ENCODE results near the gene PPP1CC. TPM values are rescaled to one million over a fixed set of nuclear protein-coding genes. Genes with fewer than 3 reads are reported as not detected.
"Not testable (repeated sequence)": the region's sequence is repeated elsewhere in the genome, so short reads cannot be mapped to it uniquely, and the experiment has no call there.

Gene PPP1CC
- total and polyA plus RNA-seq, 2 donors from 2014 or later, result 57.0 to 82.3 TPM

DNA sequence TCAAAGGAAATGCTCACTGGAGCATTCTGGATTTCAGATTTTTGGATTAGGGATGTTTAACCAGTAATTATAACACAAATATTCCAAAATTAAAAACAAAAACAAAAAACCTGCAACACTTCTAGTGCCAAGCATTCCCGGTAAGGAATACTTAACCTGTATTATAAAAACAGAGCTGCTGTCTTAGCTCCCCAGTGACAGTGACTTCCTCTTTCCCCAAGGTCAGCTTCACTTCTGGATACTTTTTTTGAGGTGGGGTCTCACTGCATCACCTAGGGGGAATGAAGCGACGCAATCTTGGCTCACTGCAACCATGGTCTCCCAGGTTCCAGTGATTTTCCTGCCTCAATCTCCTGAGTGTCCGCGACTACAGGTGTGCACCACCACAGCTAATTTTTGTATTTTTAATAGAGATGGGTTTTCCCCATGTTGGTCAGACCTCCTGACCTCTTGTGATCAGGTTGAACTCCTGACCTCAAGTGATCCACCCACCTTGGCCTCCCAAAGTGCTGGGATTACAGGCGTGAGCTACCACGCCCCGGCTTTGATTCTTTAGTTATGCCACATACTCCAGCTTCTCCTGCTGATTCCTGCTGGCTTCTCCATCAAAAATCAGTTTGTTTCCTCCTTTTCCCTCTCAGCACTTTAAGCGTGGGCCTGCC, 15.9 kb downstream of the PPP1CC start:
- FAIRE-seq, result no peak
- Histone ChIP-seq H3K9me3 (ENCODE audit: control insufficient read depth in 2 of 3, insufficient read depth in 1 of 3, low read length in 3 of 3) (no peaks in the 10 kb centered on the region), H3K4me1 (ENCODE audit: control insufficient read depth in 2 of 3, insufficient read depth in 2 of 3, low read depth in 1 of 3, low read length in 3 of 3) (no peaks in the 10 kb centered on the region), H3K9ac (ENCODE audit: low read length in 3 of 3) (no peak overlapping the region), H3K36me3 (ENCODE audit: control insufficient read depth in 2 of 3, insufficient read depth in 3 of 3, low read length in 3 of 3) (peaks cover 10 to 56% (median 25%) of the 10 kb centered on the region in 3 donors), H3K27ac (ENCODE audit: low read depth in 2 of 2, low read length in 2 of 2) (no peak overlapping the region), H3K27me3 (ENCODE audit: control insufficient read depth, insufficient read depth, low read length) (no peaks in the 10 kb centered on the region), H3K4me3 (ENCODE audit: low read length in 3 of 3) (no peak overlapping the region)
- TF ChIP-seq, protein P1, sequence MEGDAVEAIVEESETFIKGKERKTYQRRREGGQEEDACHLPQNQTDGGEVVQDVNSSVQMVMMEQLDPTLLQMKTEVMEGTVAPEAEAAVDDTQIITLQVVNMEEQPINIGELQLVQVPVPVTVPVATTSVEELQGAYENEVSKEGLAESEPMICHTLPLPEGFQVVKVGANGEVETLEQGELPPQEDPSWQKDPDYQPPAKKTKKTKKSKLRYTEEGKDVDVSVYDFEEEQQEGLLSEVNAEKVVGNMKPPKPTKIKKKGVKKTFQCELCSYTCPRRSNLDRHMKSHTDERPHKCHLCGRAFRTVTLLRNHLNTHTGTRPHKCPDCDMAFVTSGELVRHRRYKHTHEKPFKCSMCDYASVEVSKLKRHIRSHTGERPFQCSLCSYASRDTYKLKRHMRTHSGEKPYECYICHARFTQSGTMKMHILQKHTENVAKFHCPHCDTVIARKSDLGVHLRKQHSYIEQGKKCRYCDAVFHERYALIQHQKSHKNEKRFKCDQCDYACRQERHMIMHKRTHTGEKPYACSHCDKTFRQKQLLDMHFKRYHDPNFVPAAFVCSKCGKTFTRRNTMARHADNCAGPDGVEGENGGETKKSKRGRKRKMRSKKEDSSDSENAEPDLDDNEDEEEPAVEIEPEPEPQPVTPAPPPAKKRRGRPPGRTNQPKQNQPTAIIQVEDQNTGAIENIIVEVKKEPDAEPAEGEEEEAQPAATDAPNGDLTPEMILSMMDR (IDR thresholded peaks at IDR 0.05; ENCODE audit: borderline replicate concordance, extremely low read depth, insufficient read depth), result no peak
- DNase-seq, result no peak
- intact Hi-C loops (cut with DNase I), result no loop called here

DNA sequence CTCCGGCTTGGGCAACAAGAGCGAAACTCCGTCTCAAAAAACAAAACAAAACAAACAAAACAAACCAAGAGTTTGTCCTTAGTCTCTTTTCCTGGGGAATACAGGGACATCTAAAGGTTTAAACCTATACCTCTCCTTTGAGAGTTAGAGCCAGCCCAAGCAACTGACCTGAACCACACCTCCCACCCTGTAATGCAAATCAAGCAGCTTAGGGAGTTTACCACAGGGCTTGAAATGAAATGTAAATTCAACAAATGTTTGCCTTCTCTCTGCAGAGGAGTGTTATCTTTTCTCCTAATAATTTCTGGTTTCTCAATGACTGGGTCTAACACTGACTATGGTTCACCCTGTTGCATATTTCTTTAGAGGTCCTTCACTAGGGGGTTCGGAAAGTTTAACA, 16.7 kb downstream of the PPP1CC start:
- Histone ChIP-seq H3K9me3 (ENCODE audit: control insufficient read depth in 2 of 3, insufficient read depth in 1 of 3, low read length in 3 of 3) (no peaks in the 10 kb centered on the region), H3K4me1 (ENCODE audit: control insufficient read depth in 2 of 3, insufficient read depth in 2 of 3, low read depth in 1 of 3, low read length in 3 of 3) (no peaks in the 10 kb centered on the region), H3K27me3 (ENCODE audit: control insufficient read depth, insufficient read depth, low read length) (no peaks in the 10 kb centered on the region), H3K27ac (ENCODE audit: low read depth in 2 of 2, low read length in 2 of 2) (no peak overlapping the region), H3K4me3 (ENCODE audit: low read length in 3 of 3) (no peak overlapping the region), H3K36me3 (ENCODE audit: control insufficient read depth in 2 of 3, insufficient read depth in 3 of 3, low read length in 3 of 3) (peaks cover 11 to 59% (median 29%) of the 10 kb centered on the region in 3 donors), H3K9ac (ENCODE audit: low read length in 3 of 3) (no peak overlapping the region)
- intact Hi-C loops (cut with DNase I), result no loop called here
- FAIRE-seq (no peak), DNase-seq (no peak)
- TF ChIP-seq, protein P1 (IDR thresholded peaks at IDR 0.05; ENCODE audit: borderline replicate concordance, extremely low read depth, insufficient read depth), result no peak

DNA sequence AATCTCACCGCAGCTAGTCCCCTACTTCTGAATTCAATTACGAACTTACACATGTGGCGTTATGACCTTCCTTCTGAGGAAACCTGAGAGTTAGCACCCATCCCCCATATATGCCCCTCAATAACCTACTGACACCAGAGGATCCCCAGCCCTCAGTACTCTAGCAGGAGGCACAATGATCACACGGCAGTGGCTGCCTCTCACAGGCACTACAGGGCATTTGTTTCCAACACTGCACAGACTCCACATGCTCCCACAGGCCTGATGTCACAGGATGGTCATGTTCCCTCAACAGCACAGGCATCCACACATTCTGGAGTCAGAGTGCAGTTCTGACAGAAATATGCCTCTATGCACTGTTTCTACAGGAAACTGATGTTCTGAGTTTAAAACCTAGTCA, 17.4 kb downstream of the PPP1CC start:
- FAIRE-seq (no peak), DNase-seq (no peak)
- intact Hi-C loops (cut with DNase I), result no loop called here
- H3K27ac ChIP-seq (ENCODE audit: low read depth in 2 of 2, low read length in 2 of 2), result no peak overlapping the region
- no peaks in the 10 kb centered on the region for H3K9me3 ChIP-seq (ENCODE audit: control insufficient read depth in 2 of 3, insufficient read depth in 1 of 3, low read length in 3 of 3)
- no peaks in the 10 kb centered on the region for H3K4me1 ChIP-seq (ENCODE audit: control insufficient read depth in 2 of 3, insufficient read depth in 2 of 3, low read depth in 1 of 3, low read length in 3 of 3)
- H3K4me3 ChIP-seq (ENCODE audit: low read length in 3 of 3), result no peak overlapping the region
- no peaks in the 10 kb centered on the region for H3K27me3 ChIP-seq (ENCODE audit: control insufficient read depth, insufficient read depth, low read length)
- peaks cover 11 to 59% (median 34%) of the 10 kb centered on the region in 3 donors for H3K36me3 ChIP-seq (ENCODE audit: control insufficient read depth in 2 of 3, insufficient read depth in 3 of 3, low read length in 3 of 3)
- TF ChIP-seq, protein P1 (IDR thresholded peaks at IDR 0.05; ENCODE audit: borderline replicate concordance, extremely low read depth, insufficient read depth), result no peak
- H3K9ac ChIP-seq (ENCODE audit: low read length in 3 of 3), result no peak overlapping the region

GRCh38 chr12:110722892-110723291, 19.8 kb downstream of the PPP1CC start:
- DNase-seq, result not testable (repeated sequence)

More at GRCh38 chr12:110722892-110723291, 19.8 kb downstream of the PPP1CC start:
- H3K4me1 ChIP-seq (ENCODE audit: control insufficient read depth in 2 of 3, insufficient read depth in 2 of 3, low read depth in 1 of 3, low read length in 3 of 3); H3K27me3 ChIP-seq (ENCODE audit: control insufficient read depth, insufficient read depth, low read length); H3K4me3 ChIP-seq (ENCODE audit: low read length in 3 of 3); H3K9ac ChIP-seq (ENCODE audit: low read length in 3 of 3); H3K27ac ChIP-seq (ENCODE audit: low read depth in 2 of 2, low read length in 2 of 2); intact Hi-C loops (cut with DNase I); H3K9me3 ChIP-seq (ENCODE audit: control insufficient read depth in 2 of 3, insufficient read depth in 1 of 3, low read length in 3 of 3); FAIRE-seq: not testable (repeated sequence)
- peaks cover 9 to 65% (median 42%) of the 10 kb centered on the region in 3 donors for H3K36me3 ChIP-seq (ENCODE audit: control insufficient read depth in 2 of 3, insufficient read depth in 3 of 3, low read length in 3 of 3)
